Stimulated activated CD8-positive, alpha-beta memory T cell treated with anti-CD3 and anti-CD28 coated beads, Interleukin-4, amount 100 ng/mL, for 24 hours (primary cell): ENCODE measurements around the gene NPIPA5.
A peak's percentile ranks its signal among the peaks of the same experiment; 100 is the strongest.
"Not testable (repeated sequence)": the region's sequence is repeated elsewhere in the genome, so short reads cannot be mapped to it uniquely, and the experiment has no call there.

Experiments used
- DNase-seq: peaks from one replicate; pipeline ENCODE4 v3.0.0-alpha.2; 2020; ENCODE audit warnings: low read depth

NPIPA5 gene

GRCh38 chr16:15378194-15378593, at the start of gene NPIPA5:
Gene NPIPA5, minus strand, starts transcription at chr16:15378294. Its CDS starts 0 bp downstream, at chr16:15378294.
- not testable (repeated sequence) for DNase-seq

- peak; percentile 41 for DNase-seq
Observed at GRCh38 chr16:15427648-15428239, 49.6 kb upstream of the NPIPA5 start.

DNA sequence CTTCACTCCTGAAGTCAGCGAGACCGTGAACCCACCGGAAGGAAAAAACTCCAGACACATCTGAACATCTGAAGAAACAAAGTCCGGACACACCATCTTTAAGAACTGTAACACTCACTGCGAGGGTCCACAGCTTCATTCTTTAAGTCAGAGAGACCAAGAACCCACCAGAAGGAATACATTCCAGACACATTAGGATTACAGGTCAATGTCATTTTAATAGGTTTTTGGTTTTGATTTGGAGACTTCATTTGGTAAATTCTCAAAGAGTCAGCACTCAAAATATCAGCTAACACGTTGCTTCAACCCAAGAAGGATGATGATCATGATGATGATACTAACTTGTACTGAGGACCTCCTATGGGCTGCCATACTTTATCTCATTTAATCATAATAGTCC, 48.7 kb upstream of the NPIPA5 start:
- DNase-seq: no peak

- no peak for DNase-seq
Observed at GRCh38 chr16:15425861-15426260, 47.8 kb upstream of the NPIPA5 start.

- DNase-seq: no peak
Observed at GRCh38 chr16:15422222-15422621, 44.1 kb upstream of the NPIPA5 start.

DNA sequence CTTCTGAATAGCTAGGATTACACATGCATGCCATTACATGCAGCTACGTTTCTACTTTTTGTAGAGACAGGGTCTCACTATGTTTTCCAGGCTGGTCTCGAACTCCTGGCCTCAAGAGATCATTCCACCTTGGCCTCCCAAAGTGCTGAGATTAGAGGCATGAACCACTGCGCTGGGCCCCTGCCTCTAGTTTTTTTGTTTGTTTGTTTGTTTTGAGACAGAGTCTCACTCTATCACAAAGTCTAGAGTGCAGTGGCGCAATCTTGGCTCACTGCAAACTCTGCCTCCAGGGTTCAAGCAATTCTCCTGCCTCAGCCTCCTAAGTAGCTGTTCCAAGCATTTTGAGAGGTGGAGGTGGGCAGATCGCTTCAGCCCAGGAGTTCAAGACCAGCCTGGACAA, 43.6 kb upstream of the NPIPA5 start:
- DNase-seq: not testable (repeated sequence)

- no peak for DNase-seq
Observed at GRCh38 chr16:15418206-15418605, 40.1 kb upstream of the NPIPA5 start.

DNA sequence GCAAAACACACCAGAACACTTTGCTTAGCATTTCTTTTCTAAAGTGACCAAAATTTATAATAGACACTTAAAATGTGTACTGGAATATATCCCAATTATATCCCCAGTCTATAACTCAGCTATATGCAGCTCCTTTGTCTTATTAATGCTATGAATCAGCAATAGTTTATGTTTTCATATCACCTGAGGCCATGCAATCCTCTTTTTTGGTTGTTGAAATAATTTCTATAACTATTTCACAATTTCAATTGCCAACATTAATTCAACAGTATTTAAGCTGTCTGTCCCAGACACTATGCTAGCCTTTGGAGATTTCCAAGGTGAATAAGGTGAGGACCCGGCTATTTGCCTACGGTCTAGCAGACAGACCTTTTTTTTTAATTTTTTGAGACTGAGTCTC, 39.1 kb upstream of the NPIPA5 start:
- DNase-seq: no peak

DNA sequence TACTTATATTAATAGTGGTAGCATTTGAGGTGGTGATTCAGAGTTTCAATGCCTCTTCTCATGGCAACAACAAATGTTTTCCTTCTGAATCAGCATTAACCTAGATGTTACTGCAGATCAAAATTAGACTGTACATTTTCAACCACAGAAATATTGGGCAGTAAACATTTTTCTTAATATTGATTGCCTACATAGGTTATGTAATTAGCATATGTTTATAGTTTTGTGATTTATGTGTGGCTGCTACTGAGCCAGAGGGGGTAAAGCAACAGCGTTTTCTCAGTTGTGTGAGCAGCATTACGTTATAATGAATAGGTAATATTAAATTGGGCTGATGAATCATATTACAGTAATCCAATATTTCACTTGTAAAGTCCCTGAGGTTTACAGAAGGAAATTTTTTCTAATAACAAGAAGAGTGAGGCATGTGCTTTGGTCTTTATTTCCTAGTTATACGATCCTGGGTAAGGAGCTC, 37.5 kb upstream of the NPIPA5 start:
- DNase-seq: no peak

- not testable (repeated sequence) for DNase-seq
Observed at GRCh38 chr16:15409476-15409875, 31.4 kb upstream of the NPIPA5 start.

DNA sequence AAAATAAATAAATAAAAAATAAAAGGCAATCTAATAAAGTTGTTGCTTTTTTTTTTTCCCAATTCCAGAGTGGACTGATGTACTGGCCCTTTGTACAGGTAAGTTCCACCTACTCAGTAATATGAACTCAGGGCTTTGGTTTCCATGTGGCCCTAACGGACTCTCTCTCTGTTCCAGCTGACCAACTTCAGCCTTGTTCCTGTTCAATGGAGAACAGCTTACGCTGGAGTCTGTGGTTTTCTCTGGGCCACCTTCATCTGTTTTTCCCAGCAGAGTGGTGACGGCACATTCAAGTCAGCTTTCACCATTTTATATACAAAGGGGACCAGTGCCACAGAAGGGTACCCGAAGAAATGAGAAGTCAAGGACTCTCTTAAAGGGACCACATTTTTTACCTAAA, 29.7 kb upstream of the NPIPA5 start:
- not testable (repeated sequence) for DNase-seq

DNA sequence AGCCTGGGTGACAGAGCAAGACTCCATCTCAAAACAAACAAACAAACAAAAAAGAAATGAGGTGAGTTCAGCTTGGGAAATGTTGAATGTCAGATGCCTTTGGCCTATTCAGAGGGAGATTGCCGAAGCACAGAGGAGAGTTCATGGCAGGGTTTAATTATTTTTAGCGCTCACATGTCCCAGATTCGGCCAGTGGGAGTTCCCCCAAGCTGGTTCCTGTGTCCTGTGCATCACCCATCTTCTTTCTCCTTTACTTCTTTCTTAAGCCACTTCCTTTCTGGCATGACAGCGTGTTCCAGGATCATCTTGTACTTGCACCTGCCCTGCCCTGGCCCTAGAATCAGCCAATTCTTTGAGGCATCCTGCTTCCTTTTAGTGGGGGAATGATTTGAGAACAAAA, 26.7 kb upstream of the NPIPA5 start:
- DNase-seq: no peak

GRCh38 chr16:15404091-15404490, 26.0 kb upstream of the NPIPA5 start:
- DNase-seq: not testable (repeated sequence)

GRCh38 chr16:15403392-15403995, 25.4 kb upstream of the NPIPA5 start:
- no peak for DNase-seq

DNA sequence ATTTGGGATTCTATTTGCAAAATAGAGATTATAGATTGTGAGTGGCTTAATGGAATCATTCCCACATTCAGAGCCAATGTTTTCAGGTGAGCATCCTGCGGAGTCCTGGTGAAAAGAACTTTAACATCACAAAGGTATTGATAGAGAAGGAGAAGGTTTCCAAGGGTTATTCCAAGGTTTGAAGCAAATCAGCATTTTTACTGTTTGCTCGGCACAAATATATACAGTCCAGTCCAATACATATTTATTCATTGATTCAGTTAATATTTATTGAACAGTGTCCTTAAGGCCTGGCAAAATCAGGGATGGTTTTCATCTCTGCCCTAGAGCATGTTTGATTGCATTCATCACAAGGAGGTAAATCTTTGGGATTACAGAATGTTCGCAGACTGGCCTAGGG, 23.9 kb upstream of the NPIPA5 start:
- no peak for DNase-seq

DNA sequence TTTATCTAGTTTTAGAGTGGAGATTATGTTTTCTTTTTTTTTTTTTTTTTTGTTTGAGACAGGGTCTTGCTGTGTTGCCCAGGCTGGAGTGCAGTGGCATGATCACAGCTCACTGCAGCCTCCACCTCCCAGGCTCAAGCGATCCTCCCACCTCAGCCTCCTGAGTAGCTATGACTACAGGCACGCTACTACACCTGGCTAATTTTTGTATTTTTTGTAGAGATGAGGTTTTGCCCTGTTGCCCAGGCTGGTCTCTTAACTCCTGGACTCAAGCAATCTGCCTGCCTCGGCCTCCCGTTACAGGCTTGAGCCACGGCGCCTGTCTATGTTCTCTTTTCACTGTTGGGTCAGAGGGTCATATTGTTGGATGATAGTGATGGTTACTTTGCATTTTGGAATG, 22.2 kb upstream of the NPIPA5 start:
- not testable (repeated sequence) for DNase-seq

- no peak for DNase-seq
Observed at GRCh38 chr16:15399317-15399716, 21.2 kb upstream of the NPIPA5 start.

GRCh38 chr16:15398618-15399316, 20.7 kb upstream of the NPIPA5 start:
- DNase-seq: no peak

DNA sequence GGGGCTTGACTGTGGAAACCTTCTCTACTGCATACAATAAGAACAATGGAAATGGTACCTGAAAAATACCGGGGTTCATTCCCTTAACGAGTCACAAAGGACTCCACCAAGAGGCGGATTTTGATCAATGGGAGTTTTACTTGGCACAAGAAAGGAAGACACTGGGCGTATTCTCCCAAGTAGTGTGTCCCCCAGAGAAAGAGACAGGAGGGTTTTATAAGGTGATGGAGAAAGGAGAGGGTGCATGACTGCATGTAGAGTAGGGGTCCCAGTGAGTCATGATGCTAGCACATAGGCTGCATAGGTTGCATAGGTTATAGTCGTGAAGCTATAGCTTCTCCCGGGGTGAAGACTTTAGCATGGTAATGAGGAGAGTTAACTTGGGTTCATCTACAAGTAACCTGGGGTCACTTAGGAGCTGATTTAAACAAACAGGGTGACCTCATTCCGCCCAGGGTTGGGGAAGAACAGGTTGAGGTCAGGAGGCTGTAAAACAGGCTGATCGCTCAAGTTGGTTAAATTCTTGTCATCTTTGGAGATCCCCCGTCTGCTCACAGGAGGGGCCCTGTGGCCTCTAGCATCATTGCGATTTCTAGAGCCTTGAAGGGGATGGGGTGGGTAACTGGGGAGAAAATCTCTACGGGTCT, 19.0 kb upstream of the NPIPA5 start:
- no peak for DNase-seq

DNA sequence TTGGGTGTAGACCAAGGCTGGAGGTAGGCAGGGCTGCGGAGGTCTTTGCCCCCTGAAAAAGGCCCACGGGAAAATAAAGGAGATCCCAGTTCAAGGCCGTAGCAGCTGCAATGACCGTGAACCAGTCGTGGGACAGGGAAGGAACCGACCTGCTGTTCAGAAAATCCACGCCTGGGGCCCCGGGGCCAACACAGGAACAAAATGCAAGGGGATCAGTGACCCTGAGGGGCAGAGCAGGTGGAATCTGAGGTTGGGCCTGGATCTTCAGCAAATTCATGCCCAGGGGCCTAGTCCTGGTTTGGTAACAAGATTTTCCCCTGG, 18.4 kb upstream of the NPIPA5 start:
- not testable (repeated sequence) for DNase-seq

GRCh38 chr16:15395631-15396508, 17.8 kb upstream of the NPIPA5 start, which contains the start of gene MPV17L:
Gene MPV17L, plus strand, starts transcription at chr16:15395754. Its CDS starts 144 bp downstream, at chr16:15395898.
- not testable (repeated sequence) for DNase-seq

GRCh38 chr16:15393025-15393424, 14.9 kb upstream of the NPIPA5 start:
- DNase-seq: not testable (repeated sequence)
